Measurements from ENCODE around the gene ATG2A.

The ATG2A gene

DNA sequence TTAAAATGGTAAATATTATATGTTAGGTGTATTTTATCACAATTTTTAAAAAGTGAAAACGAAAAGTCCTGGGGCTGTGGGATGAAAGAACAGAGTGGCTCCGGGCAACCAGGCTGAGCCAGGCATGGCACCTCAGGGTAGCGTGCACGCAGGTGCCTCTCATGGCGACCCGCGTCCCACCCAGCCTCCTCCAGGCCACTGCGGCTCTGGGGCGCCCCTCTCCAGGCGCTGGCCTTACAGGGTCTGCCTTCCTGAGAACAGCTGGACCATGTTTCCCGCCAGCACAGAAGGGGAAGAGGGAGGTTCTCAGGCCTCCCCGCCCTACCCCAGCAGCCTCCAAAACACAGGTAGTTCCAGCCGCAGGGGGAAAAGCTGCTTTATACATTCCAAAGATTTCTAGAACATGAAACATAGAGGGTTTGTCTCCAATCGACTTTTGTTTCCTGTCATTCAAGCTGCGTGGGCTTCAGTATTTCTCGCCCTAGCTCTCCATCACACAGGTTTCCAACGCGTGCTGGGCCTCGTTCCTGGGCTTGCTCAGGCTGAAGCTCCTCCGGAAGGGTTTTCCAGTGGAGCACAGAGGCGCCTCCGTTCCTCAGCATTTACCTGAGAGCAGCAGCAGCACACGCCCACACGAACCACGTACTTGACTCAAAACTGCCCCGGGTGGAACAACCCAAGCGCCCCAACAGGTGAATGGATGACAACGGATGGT, 49.1 kb downstream of the ATG2A start:
- DNase-seq = no peak

DNA sequence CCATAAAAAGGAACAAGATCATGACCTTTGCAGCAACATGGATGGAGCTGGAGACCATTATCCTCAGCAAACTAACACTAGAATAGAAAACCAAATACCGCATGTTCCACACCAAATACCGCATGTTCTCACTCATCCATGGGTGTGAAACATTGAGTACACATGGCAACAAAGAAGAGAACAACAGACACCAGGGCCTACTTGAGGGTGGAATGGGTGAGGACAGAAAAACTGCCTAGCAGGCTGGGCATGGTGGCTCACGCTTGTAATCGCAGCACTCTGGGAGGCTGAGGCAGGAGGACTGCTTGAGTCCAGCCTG, 50.9 kb downstream of the ATG2A start:
- no peak for DNase-seq

DNA sequence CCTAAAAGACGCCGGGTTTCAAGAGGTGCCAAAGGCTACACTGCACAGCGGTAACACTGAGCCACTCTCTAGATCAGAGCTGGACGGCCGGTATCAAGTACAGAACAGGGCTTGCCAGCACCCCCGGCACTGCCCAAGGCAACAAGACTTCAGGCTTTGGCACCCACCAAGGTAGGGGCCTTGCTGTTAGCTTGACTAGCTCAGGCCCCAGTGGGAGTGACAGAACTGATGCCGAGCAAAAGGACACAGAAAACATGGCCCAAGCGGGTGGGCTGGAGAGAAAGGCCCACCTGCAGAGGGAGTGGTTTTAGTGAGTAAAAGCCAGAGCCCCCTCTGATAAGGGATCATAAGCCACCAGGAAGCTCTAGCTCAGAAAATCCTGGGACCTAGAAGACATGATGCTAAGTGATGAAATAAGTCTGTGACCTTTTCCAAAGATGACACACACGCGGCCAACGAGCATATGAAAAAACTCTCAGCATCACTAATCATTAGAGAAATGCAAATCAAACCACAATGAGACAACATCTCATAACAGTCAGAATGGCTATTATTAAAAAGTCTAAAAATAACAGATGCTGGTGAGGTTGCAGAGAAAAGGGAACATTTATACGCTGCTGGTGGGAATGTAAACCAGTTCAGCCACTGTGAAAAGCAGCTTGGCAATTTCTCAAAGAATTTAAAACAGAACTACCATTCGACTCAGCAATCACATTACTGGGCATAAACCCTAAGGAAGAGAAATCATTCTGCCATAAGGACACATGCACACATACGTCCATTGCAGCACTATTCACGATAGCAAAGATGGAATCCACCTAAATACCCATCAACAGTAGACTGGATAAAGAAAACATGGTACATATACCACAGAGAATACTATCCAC, 51.5 kb downstream of the ATG2A start:
- DNase-seq = no peak

DNA sequence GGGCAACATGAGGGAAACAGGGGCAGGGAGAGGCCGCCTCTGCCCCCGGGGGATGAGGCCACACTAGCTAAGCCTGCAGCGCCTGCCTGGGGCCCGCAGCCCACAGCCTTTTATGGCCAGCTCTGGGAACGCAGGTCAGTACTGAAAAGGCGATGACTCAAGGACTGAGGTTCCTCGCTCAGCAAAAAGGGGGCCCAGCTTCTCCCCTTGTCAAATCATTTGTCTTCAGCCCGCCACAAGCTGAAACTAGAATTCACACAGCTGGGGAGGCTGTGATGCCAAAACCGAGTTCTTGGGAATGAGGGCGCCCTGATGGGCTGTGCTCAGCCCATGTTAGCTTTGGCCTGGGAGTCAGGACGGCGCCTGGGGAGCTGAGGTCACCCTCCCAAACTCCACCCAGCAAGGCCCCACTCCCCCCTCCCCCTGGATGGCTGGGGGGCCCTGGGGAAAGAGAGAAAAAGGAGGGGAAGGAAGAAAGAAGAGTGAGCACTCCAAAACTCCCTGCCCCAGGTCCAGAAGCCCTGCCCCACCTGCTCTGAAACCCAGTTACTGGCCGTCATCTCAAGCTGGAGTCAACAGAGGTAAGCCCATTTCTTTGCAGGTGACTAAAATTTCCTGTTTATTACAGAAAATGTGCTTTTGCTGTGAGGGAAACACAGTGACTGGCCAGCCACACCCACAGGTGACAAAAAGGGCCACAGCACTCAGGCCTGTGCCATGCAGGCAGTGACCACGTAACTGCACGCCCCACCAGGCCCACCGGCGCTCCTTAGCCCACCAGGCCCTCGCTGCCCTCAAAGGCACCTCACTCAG, 52.3 kb downstream of the ATG2A start:
- DNase-seq = no peak

DNA sequence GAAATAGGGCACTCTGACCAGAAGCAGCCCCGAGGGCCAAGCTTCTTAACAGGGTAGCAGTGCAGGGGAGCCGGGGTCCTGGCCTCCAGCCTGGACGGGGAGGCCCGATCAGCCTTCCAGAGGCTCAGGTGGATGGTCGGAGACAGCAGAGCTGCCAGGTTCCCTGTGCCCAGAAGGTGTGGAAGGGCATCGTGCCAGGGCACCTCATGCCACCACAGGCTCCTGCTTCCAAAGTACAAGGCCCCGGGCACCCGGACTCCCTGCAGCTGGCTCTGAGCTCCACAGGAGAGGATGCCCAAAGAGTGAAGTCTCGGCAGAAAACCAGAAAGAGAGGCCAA, 52.9 kb downstream of the ATG2A start:
- DNase-seq = no peak

DNA sequence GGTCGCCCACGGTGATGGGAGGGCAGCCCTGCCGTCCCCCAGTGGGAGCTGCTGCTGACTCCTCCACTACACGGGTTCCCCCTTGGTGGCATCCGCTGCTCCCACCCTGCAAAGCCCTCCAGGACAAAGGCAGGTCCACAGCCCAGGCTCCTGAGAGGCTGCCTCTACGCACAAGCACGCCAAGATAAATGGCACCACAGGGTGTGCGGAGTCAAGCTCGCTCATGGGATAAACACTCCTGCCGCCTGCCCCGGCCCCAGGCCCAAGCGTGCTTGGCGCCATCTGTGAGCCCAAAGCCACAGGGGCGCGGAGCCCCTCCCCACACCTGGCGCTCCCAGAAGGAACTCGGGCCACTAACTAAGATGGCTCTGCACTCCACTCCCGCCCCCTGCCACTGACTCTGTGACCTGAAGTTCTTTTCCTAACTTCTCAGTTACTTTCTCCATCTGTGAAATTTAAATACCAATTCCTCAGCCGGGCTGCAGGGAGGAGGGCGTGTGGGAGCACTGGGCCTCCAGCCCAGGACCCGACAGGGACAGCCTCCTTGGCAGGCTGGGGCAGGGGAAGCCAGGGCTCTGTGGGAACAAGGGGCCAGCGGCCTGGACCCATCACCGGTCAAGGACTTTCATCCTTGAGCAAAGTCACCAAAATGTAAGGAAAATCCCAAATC, 53.5 kb downstream of the ATG2A start:
- no peak for DNase-seq

DNA sequence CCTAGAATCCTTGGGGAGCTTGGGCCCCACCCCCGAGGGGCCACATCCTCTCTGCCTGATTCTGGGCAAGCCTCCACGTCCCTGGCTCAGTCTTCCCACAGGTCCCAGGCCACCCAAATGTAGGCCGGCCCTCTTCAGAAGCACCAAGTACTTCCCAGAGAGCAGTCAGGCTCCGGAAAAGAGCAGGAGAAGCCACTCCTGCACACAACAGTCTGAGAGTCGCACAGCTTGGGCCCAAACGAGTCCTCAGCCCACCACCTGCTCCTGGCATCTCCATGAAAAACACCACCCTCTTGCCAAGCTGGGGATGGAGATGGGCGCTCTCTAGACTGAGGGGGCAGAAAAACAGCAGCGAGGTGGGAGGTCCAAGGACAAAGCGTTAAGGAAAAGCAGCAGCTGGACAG, 54.0 kb downstream of the ATG2A start:
- DNase-seq = no peak

DNA sequence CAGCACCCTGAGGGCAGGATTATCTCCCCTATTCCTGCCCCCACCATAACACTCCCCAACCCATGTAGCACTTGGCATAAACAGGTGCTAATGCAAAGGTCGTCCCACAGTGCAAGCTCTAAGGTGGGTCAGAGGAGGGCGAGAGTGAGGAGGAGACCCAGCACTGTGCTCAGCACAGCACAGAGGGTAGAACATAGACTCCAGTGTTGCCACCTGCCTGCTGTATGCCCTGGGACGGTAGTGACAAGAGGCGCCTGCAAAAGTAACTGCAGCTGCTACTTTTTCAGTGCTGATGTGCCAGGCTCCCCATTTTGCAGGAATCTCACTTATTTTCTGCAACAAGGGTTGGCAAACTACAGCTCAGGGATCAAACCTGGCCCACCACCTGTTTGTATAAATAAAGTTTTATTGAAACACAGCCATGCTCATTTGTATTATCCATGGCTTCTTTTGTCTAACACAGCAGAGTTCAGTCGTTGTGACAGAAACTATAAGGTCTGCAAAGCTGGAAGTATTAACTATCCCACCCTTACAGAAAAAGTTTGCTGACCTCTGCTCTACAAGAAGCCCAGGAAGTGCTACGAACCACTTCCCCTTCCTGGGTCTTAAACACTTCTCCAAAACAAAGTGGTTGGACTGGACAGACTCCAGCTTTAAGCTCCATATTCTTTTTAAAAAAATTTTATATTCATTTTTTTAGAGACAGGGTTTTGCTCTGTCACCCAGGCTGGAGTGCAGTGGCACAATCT, 55.6 kb downstream of the ATG2A start:
- DNase-seq = no peak

DNA sequence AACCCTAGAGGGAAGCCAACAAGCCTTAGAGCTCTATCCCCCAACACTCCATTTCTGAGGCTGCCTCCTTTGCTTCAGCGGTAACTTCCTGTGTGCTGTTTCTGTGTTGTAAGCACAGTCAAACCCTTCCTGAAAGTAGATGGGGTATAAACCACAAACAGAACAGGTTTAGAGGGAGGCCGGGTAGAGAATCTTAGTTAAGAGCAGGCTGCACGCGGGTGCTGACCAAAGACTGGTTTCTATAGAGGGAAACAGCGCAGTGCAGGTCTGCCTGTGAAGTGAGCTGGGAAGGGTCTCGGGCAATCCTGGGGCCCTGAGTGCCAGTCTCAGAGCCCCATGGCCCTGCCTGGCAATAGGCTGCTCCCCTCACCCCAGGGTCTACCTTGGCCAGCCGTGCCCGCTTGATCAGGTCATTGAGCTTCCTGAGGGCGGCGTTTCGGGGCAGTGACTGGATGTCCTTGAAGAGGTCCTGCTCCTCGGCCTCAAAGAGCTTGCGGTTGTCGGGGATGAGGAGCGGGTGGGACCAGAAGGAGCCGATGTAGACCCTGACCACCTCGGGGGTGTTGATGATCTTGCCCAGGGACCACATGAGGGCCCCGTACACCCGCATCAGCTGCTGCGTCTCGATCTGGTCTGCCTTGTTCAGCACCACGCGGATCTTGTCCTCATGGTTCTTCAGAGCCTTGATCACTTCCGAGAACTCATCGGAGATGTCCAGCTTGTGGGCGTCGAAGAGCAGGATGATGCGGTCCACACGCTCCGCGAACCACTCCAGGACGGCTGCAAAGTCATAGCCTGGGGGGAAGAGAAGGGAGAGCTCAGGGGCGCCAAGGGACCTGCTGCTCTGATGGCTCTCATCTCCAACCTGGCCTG, 57.2 kb downstream of the ATG2A start:
- no peak for DNase-seq

DNA sequence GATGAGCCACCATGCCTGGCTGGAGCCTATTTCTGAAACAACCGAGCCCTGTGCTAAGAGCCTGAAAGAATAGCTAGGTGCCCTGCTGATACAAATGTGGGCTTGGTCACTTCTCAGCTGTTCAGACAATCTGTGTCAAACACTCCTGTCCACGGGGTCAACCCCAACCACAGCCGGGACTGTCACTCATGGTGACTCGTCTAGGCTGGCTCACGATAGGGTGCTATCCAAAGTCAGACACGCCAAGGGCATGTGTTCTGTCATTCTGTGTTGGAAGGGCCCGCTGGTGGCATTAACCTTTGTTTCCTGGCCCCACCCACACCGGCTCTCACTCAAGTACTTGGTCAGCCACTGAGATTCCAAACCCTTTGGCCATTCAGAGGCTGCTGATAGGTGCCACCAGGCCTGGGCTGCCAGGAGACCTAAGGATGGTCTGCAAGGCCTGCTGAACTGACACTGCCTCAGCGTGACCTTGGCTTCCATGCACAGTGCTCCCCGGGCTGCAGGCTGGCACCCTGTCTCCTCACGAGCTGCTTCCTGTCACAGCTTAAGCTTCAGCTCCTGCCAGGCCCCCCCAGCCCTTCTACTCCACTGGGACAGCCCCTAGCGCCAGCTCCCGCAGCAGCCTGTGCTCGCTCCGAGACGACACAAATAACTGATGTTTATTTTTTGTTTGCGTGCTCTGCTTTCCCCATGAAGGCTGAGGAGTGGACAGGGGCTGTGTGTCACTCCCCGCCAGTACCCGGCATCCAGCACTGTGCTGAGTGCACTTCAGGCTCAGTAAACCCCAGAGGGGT, 58.3 kb downstream of the ATG2A start:
- DNase-seq = no peak

DNA sequence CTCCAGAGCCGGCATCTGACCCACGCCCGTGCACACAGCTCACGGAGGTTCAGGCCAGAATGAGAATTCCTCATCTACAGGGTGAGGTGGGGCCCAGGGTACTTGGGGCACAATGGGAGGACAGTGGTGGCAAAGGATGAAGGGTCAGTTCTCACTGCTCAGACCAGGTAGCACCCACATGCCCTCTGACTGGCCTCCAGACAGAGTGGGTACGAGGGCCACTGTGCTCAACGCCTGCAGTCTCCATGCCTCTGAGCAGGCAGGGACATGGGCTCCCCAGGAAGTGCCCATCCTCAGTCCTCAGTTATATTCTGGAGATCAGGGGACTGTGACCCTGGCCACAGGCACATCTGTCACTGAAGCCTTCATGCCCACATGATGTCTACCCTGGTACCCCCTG, 59.5 kb downstream of the ATG2A start:
- DNase-seq = no peak

DNA sequence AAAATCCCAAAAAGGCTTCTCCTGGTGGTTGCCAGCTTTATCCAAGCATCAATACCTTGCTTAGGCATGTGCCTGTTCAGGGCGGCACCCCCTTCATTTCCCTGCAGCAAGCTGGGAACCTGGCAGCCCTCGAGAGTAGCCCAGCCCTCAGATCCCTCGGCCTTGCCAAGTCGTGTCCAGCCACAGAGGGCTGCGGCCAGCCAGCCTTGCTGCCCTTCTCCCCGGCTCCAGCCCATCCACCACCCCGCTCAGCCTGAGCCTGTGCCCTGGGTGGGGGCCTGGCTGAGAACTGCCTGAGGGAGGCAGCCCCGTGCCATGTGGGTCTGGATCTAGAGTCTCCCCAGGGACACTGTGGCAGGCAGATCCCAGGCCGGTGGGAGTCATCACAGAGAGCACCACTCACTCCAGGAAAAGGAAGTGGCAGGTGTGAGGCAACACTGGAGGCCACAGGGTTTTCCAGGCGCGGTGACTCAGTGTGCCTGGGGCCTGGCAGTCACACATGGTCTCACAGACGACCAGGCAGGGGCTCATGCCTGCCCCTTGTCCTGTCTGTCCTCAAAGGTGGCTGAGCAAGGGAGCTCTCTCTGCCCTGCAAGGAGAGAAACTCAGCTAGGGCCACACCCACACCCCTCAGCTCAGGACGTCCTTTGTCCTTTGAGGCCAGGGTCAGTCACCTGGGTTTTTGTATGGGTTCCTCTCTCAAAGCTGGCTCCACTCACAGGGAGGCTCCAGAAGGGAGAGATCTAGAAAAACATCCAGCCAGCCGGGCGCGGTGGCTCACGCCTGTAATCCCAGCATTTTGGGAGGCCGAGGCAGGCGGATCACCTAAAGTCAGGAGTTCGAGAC, 60.4 kb downstream of the ATG2A start:
- DNase-seq = no peak

DNA sequence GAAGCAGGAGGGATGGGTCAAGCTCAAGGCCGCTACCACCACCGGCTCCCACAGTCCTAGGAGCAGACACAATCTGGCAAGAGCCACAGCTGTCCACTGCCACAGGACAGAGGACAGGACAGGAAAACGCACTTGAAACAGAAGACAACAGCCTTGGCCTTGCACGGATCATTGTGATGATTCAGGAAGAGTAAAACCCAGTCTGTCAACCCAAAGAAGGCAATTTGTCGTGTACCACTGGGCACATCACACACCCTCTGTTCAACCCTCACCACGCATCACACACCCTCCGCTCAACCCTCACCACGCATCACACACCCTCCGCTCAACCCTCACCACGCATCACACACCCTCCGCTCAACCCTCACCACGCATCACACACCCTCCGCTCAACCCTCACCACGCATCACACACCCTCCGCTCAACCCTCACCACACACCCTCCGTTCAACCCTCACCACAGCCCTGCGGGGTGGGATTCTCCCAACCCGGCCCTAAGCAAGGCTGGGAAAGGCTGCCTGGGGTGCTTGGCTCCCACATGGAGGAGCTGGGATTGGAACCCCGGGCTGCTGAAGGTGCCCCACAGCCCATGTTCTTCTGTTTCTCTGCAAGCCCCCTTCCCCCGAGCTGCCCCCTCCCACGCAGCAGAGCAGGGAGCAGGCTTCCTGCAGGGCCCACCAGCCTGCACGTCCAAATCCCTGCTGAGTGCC, 61.3 kb downstream of the ATG2A start:
- DNase-seq = no peak

DNA sequence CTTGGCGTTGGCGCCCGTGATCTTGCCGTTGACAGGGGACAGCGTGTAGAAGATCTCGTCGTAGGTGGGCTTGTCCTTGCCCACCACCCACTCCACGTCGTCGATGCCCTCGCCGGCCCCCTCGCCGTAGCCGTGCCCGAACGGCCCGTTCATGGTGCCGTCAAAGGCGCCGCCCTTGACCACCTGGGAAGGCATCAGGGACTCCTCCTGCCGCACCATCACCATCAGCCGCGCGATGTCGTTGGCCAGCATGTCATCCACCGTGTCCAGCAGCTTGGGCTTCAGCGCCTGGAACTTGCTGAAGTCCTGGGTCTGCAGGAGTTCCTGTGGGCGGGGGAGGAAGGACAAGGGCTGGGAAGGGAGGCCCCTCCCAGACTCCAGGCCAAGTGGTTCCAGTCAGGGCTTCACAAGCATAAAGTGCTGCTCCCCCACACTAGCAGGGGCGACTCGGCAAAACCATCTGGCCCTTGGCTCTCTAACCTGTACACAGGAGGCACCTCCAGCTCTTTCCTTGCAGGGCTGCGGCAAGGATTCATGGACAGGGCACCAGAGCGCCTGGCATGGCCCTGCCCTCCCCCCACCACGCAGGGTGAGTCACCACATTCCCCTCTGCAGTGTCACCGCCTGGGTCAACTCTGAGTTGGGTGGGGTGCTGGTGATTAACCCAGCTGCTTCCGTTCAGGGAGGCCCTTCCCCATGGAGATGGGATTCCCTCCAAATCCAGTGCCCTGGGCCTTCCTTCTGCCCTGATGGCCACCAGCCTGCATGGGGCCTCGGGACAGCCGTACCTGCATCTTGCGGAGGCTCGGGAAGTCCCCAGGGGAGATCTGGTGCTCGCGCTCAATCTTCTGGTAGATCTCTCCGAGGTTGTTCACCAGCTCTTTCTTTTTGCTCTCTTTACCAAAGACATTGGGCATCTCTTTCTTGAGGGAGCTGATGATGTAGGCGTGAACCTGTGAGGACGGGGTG, 62.2 kb downstream of the ATG2A start:
- no peak for DNase-seq

DNA sequence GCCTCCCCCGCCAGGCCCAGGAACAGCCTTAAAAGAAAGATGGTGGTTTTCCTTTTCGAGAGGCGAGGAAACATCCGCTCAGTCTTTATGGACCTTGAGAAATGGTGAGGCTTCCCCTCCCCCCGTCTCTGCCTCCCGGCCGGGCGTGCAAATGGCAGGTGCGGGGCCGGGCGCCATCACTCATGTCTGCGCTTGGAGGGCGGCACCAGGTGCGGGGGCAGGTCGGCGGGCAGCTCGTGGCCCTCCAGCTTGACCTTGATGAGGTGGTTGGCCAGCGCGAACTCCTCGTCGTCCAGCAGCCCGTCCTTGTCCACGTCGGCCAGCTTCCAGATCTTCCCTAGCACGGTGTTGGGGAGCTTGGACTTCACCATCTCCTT, 62.9 kb downstream of the ATG2A start:
- no peak for DNase-seq

DNA sequence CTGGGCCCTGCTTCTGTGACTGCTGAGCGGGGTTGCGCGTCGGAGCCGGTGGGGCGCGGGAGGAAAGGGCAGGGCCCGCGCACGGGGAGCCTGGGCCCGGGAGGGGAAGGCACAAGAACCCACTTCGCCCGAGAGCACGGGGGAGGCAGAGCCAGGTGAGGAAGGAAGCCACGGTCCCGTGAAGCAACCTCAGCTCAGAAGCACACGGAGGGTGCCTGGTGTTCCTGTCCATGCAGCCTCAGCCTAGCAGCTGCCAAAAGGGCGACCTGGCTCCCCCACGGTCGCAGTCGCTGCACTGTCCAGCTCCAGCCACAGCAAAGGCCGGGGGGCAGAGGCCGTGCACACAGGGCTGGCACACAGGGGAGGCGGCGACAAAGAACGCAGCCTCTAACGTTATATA, 63.3 kb downstream of the ATG2A start:
- no peak for DNase-seq

DNA sequence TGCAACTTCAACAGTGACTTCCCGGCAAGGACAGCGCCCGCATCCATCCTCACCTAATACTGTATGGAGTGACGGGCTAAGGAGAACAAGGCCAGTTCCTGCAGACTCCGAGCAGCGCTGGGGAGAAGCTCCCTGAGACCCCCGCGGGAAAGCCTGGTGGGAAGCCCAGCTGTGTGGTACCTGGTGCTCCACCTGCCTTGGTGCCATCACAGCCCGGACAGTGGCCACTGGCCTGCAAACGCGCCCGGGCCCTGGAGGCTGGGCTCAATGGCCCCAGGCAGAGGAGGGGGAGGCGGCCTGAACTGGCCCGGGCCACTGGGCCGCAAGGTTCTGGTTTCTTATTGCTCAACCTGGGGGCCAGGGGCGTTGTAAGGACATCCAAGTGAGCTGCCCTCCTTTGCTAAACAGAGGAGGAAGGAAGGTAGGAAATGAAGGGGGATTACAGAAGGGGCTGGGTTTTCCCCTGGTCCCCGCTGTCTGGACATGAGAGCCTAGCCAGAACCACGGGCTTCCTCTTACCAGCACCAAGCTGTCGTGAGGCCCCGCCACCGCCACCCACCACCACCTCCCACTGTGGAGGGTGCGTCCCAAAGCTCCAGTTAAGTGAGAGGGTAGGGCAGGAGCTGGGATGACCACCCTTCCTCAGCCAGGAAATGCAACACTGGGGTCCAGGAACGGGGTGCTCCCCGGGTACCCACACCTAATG, 64.1 kb downstream of the ATG2A start:
- DNase-seq = no peak

Data from DMS153 (cell line).